ENCODE results near the gene WFDC2. TPM values are rescaled to one million over a fixed set of nuclear protein-coding genes. Genes with fewer than 3 reads are reported as not detected.

WFDC2 gene
- total and polyA plus RNA-seq, 2 of the 8 experiments (the other 6 are each of a cell fraction or from before 2014, with no cell fraction given): 77.9 to 137 TPM

DNA sequence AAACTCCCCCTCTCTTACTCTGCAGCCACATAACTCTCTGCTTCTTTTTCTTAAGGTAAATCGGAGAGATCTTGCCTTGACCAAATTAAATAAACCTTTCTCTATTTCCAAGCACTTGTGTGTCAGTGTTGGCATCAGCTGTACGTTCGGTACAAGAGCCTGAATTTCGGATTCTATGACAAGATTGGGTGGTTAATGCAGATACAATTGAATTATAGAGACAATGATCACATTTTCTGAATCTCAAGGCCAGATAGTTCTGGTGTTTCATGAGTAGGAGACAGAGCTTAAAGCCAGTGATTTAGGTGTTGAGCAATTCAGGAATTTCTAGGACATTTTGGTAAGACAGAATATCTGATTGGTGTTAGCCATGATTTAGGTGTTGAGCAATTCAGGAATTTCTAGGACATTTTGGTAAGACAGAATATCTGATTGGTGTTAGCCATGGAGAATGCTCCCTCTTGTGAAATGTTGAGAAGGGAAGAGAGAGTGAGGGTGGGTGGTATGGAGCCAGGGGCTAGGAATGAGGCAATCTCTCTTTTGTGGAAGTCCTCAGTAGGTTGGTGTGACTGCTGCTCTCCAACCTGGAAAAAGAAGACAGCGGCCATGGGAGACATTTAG is 40.8 kb downstream of the WFDC2 start:
- H4K8ac ChIP-seq (ENCODE audit: extremely low read depth, insufficient read depth, low read length): no peak overlapping the region
- no peak overlapping the region for H3K23ac ChIP-seq (ENCODE audit: insufficient read length)
- no peaks in the 10 kb centered on the region for H3K79me2 ChIP-seq (ENCODE audit: control insufficient read depth in 1 of 2, insufficient read depth in 2 of 2, low read length in 2 of 2)
- H3K27ac ChIP-seq (ENCODE audit: low read depth, low read length): no peak overlapping the region
- H3K4ac ChIP-seq (replicated peaks; ENCODE audit: insufficient read length, low read depth, low read length): no peak overlapping the region
- 88% methylated on average over 5 of the region's 5 CpGs; no CpG with 5 or more reads in 1 of the 2 experiments for WGBS, 2 experiments (ENCODE audit: extremely low coverage in 1 of 2, insufficient coverage in 1 of 2, insufficient read length in 1 of 2, insufficient replicate concordance in 2 of 2, low coverage in 1 of 2, low lambda C conversion rate in 2 of 2, missing lambda C conversion rate in 1 of 2)
- ChIA-PET CTCF (ENCODE audit: partially characterized antibody) (interaction anchor here (0.6 to 1.0 kb wide), 3 partner anchors 28 to 515 kb away, joined by 3 to 4 read pairs (median 3); no protein-coding TSS in a partner anchor), POLR2A (ENCODE audit: partially characterized antibody) (interaction anchor here (0.8 kb wide), 1 partner anchor 14 kb away, joined by 3 read pairs; no protein-coding TSS in a partner anchor)
- no peak overlapping the region for H2BK20ac ChIP-seq (ENCODE audit: low read length)
- FAIRE-seq (no peak), DNase-seq (ENCODE audit: low read depth in 1 of 2, low spot score in 2 of 2) (no peak)
- no peaks in the 10 kb centered on the region; a peak in 1 of 7 replicates for H3K4me1 ChIP-seq (replicated peaks in 1 of 4; ENCODE audit: control insufficient read depth in 3 of 4, insufficient read depth in 4 of 4, low read length in 3 of 4)
- H3K9ac ChIP-seq (replicated peaks in 1 of 4; ENCODE audit: extremely low read depth in 1 of 4, low read depth in 3 of 4, low read length in 3 of 4): no peak overlapping the region
- no peak overlapping the region for H3K4me3 ChIP-seq (ENCODE audit: extremely low read depth in 1 of 4, insufficient read depth in 2 of 4, low read depth in 3 of 4, low read length in 4 of 4)
- H2BK12ac ChIP-seq (ENCODE audit: low read depth, low read length): no peak overlapping the region
- TF ChIP-seq NANOG (IDR thresholded peaks at IDR 0.05; ENCODE audit: insufficient read depth, low read depth, low read length, poor library complexity, severe bottlenecking) (no peak), HDAC6 (IDR thresholded peaks at IDR 0.05; ENCODE audit: low read depth, low read length) (no peak), SP1 (IDR thresholded peaks at IDR 0.05; ENCODE audit: low read depth, low read length) (no peak), CEBPB (IDR thresholded peaks at IDR 0.05; ENCODE audit: low read depth, low read length) (no peak), EGR1 (IDR thresholded peaks at IDR 0.05; ENCODE audit: borderline replicate concordance, low read depth, low read length) (no peak), POU5F1 (IDR thresholded peaks at IDR 0.05; ENCODE audit: low read depth, low read length) (no peak), POLR2A (IDR thresholded peaks at IDR 0.05; ENCODE audit: control extremely low read depth in 1 of 2, low read depth in 2 of 2, low read length in 2 of 2) (no peak), CHD1 (IDR thresholded peaks at IDR 0.05; ENCODE audit: low read depth, low read length) (no peak), KDM5A (IDR thresholded peaks at IDR 0.05; ENCODE audit: low read length) (no peak), SUZ12 (IDR thresholded peaks at IDR 0.05; ENCODE audit: low read length) (no peak), RBBP5 (IDR thresholded peaks at IDR 0.05; ENCODE audit: borderline replicate concordance, low read depth, low read length) (no peak), GABPA (IDR thresholded peaks at IDR 0.05; ENCODE audit: borderline replicate concordance, insufficient read depth, low read length) (no peak), TAF1 (IDR thresholded peaks at IDR 0.05; ENCODE audit: low read depth, low read length) (no peak), FOSL1 (IDR thresholded peaks at IDR 0.05; ENCODE audit: insufficient read depth, low read depth, low read length) (no peak)
- no peak overlapping the region for H3K14ac ChIP-seq (ENCODE audit: insufficient read length)
- H4K5ac ChIP-seq (ENCODE audit: insufficient read length, low read depth, low read length): no peak overlapping the region
- no peaks in the 10 kb centered on the region for H3K79me1 ChIP-seq (ENCODE audit: low read depth, low read length)
- H3K23me2 ChIP-seq (ENCODE audit: low read depth, low read length): no peaks in the 10 kb centered on the region; the same call in 1 of the 2 replicates
- no peaks in the 10 kb centered on the region for H3K9me3 ChIP-seq (ENCODE audit: insufficient read depth in 2 of 2, low read depth in 1 of 2, low read length in 1 of 2)
- no peak overlapping the region for H2AFZ ChIP-seq (ENCODE audit: low read length)
- no peak overlapping the region for H3K4me2 ChIP-seq (ENCODE audit: insufficient read depth in 1 of 2, low read depth in 2 of 2, low read length in 2 of 2)
- H2BK15ac ChIP-seq (ENCODE audit: low read length): no peak overlapping the region
- H4K91ac ChIP-seq (replicated peaks; ENCODE audit: insufficient read length, low read length): no peak overlapping the region
- H3K27me3 ChIP-seq (replicated peaks in 1 of 4; ENCODE audit: control insufficient read depth in 3 of 4, extremely low read depth in 1 of 4, insufficient read depth in 3 of 4, low read length in 3 of 4): no peaks in the 10 kb centered on the region
- no peak overlapping the region for H3K18ac ChIP-seq (ENCODE audit: extremely low read depth, low read length)
- no peak overlapping the region for H2BK5ac ChIP-seq (ENCODE audit: low read depth, low read length)
- no peak overlapping the region for H2AK5ac ChIP-seq (ENCODE audit: low read depth, low read length)
- no peak overlapping the region for H2BK120ac ChIP-seq (replicated peaks; ENCODE audit: low read depth, low read length)
- H3K36me3 ChIP-seq (ENCODE audit: control insufficient read depth in 2 of 4, insufficient read depth in 4 of 4, low read length in 3 of 4): no peaks in the 10 kb centered on the region
- H3K56ac ChIP-seq (replicated peaks; ENCODE audit: insufficient read length, low read depth, low read length): no peak overlapping the region
- no peaks in the 10 kb centered on the region for H4K20me1 ChIP-seq (replicated peaks in 1 of 2; ENCODE audit: control insufficient read depth in 1 of 2, insufficient read depth in 2 of 2, low read length in 2 of 2)

Data from H1 (cell line).